Parietal lobe (tissue), 2 donors: Measurements from ENCODE around the gene TFPI2. TPM values are rescaled to one million over a fixed set of nuclear protein-coding genes. Genes with fewer than 3 reads are reported as not detected.

ENCODE experiments used
- small RNA-seq: library from RNA; depleted of rRNA; stranded (forward); fragments of <200 nt; gene quantifications from one replicate; pipeline ENCODE3, GENCODE V24; 2014; ENCODE audit warnings: low replicate concordance
- total RNA-seq: library from RNA; depleted of rRNA; stranded (reverse); fragments of >200 nt; gene quantifications from one replicate; pipeline ENCODE4 v1.2.3, GENCODE V29; 2014

TFPI2 gene
- not detected for total RNA-seq

DNA sequence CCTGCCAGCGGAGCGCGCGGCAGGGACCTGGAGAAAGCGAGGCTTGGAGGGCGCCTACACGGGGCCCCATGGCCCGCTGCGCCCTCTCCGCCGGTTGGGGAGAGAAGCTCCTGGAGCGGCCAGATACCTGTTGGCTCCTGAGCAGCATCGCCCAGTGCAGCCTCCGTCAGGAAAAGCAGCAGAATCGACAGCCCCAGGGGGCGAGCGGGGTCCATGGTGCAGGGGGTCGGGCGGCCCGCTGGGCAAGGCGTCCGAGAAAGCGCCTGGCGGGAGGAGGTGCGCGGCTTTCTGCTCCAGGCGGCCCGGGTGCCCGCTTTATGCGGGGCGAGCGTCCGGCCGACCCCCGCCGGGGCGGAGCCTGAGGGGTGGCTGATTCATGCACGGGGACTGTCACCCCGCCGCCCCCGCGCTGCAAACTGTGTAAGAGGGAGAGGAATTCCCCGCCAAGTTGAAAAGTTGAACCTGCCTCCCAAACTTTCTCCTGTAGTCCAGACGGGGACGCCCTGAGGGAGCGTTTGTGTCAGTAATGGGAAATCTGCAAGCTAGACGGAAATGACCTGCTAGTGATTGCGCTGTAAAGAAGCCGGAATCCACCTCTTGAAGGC, at the start of gene TFPI2:
Gene TFPI2, minus strand, starts transcription at position 290 of the 605 bp plus-strand sequence. Its CDS starts 75 bp downstream, at position 215.

GRCh38 chr7:93921607-93922566, 31.3 kb upstream of the TFPI2 start, which contains the start of gene GNG11:
Gene GNG11 (plus strand): TSS chr7:93921735. CDS start chr7:93922138, 403 bp downstream.

GRCh38 chr7:93906267-93906666, 15.7 kb upstream of the TFPI2 start, which contains the start of gene GNGT1:
Gene GNGT1 (plus strand): TSS chr7:93906567. CDS start chr7:93906747, 180 bp downstream.

Small RNA genes lying within 50 kb of the gene (small RNA-seq; reads per million reads assigned to genes)
- gene AC002076.2: not detected

Other genes starting within 250 kb of the TFPI2 start
- not detected for gene GNGT1, start 15.8 kb upstream of the TFPI2 start, total RNA-seq
- 3.8 TPM for gene GNG11, start 31.0 kb upstream of the TFPI2 start, total RNA-seq
- 20.0 TPM for gene BET1, start 113.6 kb upstream of the TFPI2 start, total RNA-seq